GM23248 (cell line): ENCODE data around the gene RALGPS1.

Source experiments
- EZH2 ChIP-seq: fragments of 200-600 bp; sonication (generic); IDR thresholded peaks from 2 replicates; pipeline ENCODE4 v1.6.1; 2018; ENCODE audit warnings: antibody characterized with exemption, mild to moderate bottlenecking; ENCODE audit not compliant: insufficient read depth, poor library complexity, severe bottlenecking
- EZH2phosphoT487 ChIP-seq: fragments of 200-600 bp; sonication (generic); IDR thresholded peaks from 2 replicates; pipeline ENCODE4 v1.6.1; 2018; ENCODE audit warnings: antibody characterized with exemption, moderate library complexity, mild to moderate bottlenecking, low read depth; ENCODE audit not compliant: insufficient read depth

- TF ChIP-seq EZH2phosphoT487 = no peak
- no peak for TF ChIP-seq EZH2
These were observed 244.8 kb downstream of the RALGPS1 start for GRCh38 chr9:127159325-127159801.
